ENCODE data around the gene ETS2.

DNA sequence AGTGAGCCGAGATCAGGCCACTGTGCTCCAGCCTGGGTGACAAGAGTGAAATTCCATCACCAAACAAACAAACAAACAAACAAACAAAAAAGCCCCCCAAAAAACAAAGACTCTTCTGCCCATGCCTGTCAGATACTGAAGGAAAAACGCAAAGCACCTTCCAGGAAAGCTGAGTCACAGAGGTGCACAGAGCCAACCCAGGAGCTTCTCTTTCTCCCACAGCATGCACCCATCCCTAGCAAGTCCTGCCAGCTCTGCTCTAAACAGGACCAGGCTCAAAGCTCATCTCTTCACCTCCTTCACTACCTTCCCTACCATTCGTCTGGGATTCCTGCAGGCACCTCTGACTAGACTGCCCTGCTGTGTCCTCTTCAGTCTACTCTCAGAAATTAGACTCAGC lies 46.5 kb downstream of the ETS2 start:
- TF ChIP-seq, protein P1, sequence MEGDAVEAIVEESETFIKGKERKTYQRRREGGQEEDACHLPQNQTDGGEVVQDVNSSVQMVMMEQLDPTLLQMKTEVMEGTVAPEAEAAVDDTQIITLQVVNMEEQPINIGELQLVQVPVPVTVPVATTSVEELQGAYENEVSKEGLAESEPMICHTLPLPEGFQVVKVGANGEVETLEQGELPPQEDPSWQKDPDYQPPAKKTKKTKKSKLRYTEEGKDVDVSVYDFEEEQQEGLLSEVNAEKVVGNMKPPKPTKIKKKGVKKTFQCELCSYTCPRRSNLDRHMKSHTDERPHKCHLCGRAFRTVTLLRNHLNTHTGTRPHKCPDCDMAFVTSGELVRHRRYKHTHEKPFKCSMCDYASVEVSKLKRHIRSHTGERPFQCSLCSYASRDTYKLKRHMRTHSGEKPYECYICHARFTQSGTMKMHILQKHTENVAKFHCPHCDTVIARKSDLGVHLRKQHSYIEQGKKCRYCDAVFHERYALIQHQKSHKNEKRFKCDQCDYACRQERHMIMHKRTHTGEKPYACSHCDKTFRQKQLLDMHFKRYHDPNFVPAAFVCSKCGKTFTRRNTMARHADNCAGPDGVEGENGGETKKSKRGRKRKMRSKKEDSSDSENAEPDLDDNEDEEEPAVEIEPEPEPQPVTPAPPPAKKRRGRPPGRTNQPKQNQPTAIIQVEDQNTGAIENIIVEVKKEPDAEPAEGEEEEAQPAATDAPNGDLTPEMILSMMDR (IDR thresholded peaks at IDR 0.05) = no peak
- TF ChIP-seq POLR2A (IDR thresholded peaks at IDR 0.05) = no peak

All from thyroid gland (tissue), 4 donors.